Measurements from ENCODE around the gene SERPINB12.

The SERPINB12 gene

GRCh38 chr18:63592471-63592870 lies 50.3 kb downstream of the SERPINB12 start:
- no peak for FAIRE-seq

GRCh38 chr18:63596964-63597363 lies 54.8 kb downstream of the SERPINB12 start:
- FAIRE-seq, result no peak
- no peak for DNase-seq (ENCODE audit: insufficient read length, low spot score)

More at GRCh38 chr18:63592471-63592870, 50.3 kb downstream of the SERPINB12 start:
- DNase-seq (ENCODE audit: insufficient read length, low spot score), result no peak

- FAIRE-seq (no peak), DNase-seq (ENCODE audit: insufficient read length, low spot score) (no peak)
Observed at GRCh38 chr18:63603355-63603754, 61.2 kb downstream of the SERPINB12 start.

- no peak for DNase-seq (ENCODE audit: insufficient read length, low spot score)
Observed at GRCh38 chr18:63603772-63604171, 61.6 kb downstream of the SERPINB12 start.

GRCh38 chr18:63604791-63605567 lies 62.8 kb downstream of the SERPINB12 start:
- no peak for FAIRE-seq

More at GRCh38 chr18:63603772-63604171, 61.6 kb downstream of the SERPINB12 start:
- no peak for FAIRE-seq

GRCh38 chr18:63606526-63606925 lies 64.4 kb downstream of the SERPINB12 start:
- DNase-seq (ENCODE audit: insufficient read length, low spot score) (no peak), FAIRE-seq (no peak)

More at GRCh38 chr18:63604791-63605567, 62.8 kb downstream of the SERPINB12 start:
- DNase-seq (ENCODE audit: insufficient read length, low spot score), result no peak

- FAIRE-seq (no peak), DNase-seq (ENCODE audit: insufficient read length, low spot score) (no peak)
Observed at GRCh38 chr18:63613420-63613819, 71.3 kb downstream of the SERPINB12 start.

GRCh38 chr18:63617049-63617914 lies 75.1 kb downstream of the SERPINB12 start:
- no peak for FAIRE-seq
- no peak for DNase-seq (ENCODE audit: insufficient read length, low spot score)

- no peak for DNase-seq (ENCODE audit: insufficient read length, low spot score)
- FAIRE-seq, result no peak
Observed at GRCh38 chr18:63617915-63618234, 75.7 kb downstream of the SERPINB12 start.
